Measurements from ENCODE around the gene PPM1H.

Gene PPM1H

GRCh38 chr12:62724285-62724684 is 210.7 kb downstream of the PPM1H start:
- Histone ChIP-seq H3K9ac (ENCODE audit: insufficient read length) (no peak overlapping the region), H3K27ac (no peak overlapping the region)

DNA sequence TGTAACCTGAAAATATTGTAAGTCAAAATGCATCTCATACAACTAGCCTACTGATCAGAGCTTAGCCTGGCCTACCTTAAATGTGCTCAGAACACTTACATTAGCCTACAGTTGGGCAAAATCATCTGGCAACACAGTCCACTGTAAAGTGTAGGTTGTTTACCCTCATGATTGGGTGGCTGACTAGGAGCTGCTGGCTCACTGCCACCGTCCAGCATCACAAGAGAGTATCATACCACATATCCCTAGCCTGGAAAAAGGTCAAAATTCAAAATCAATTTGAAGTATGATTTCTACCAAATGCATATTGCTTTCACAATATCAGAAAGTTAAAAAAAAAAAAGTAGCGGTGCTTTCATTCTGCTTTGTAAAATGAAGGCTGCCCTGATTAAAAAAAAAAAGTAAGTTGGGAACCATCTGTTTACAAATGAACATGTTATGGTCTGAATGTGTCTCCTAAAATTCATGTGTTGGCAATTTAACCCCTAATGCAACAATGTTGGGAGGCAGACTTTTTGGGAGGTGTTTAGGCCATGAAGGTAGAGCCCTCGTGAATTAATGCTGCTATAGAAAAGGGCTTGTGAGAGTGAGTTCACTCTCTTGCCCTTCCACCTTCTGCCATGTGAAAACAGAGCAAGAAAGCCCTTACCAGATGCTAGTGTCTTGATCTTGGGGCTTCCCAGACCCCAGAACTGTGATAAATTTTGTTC is 211.8 kb downstream of the PPM1H start:
- no peak overlapping the region for H3K9ac ChIP-seq (ENCODE audit: insufficient read length)
- DNase-seq (ENCODE audit: low read depth, low spot score): no peak
- H3K4me3 ChIP-seq: no peak overlapping the region
- no peaks in the 10 kb centered on the region for H3K36me3 ChIP-seq (ENCODE audit: insufficient read depth, low read length)
- no peaks in the 10 kb centered on the region for H3K9me3 ChIP-seq (ENCODE audit: low read depth, low read length)
- H3K27ac ChIP-seq: no peak overlapping the region
- TF ChIP-seq POLR2AphosphoS5 (IDR thresholded peaks at IDR 0.05; ENCODE audit: borderline replicate concordance, low read depth, low read length) (no peak), EZH2 (IDR thresholded peaks at IDR 0.05) (no peak), FOXP2 (optimal IDR thresholded peaks at IDR 0.05; ENCODE audit: control extremely low read depth, extremely low read length, insufficient read depth) (no peak)

More at GRCh38 chr12:62724285-62724684, 210.7 kb downstream of the PPM1H start:
- H3K36me3 ChIP-seq (ENCODE audit: insufficient read depth, low read length): no peaks in the 10 kb centered on the region
- no peak for DNase-seq (ENCODE audit: low read depth, low spot score)
- H3K9me3 ChIP-seq (ENCODE audit: low read depth, low read length): no peaks in the 10 kb centered on the region
- TF ChIP-seq FOXP2 (optimal IDR thresholded peaks at IDR 0.05; ENCODE audit: control extremely low read depth, extremely low read length, insufficient read depth): no peak
- TF ChIP-seq POLR2AphosphoS5 (IDR thresholded peaks at IDR 0.05; ENCODE audit: borderline replicate concordance, low read depth, low read length): no peak
- no peak for TF ChIP-seq EZH2 (IDR thresholded peaks at IDR 0.05)
- no peak overlapping the region for H3K4me3 ChIP-seq

- H3K36me3 ChIP-seq (ENCODE audit: insufficient read depth, low read length): no peaks in the 10 kb centered on the region
- H3K9ac ChIP-seq (ENCODE audit: insufficient read length): no peak overlapping the region
- TF ChIP-seq FOXP2 (optimal IDR thresholded peaks at IDR 0.05; ENCODE audit: control extremely low read depth, extremely low read length, insufficient read depth): no peak
- TF ChIP-seq POLR2AphosphoS5 (IDR thresholded peaks at IDR 0.05; ENCODE audit: borderline replicate concordance, low read depth, low read length): no peak
- no peak for TF ChIP-seq EZH2 (IDR thresholded peaks at IDR 0.05)
- no peaks in the 10 kb centered on the region for H3K9me3 ChIP-seq (ENCODE audit: low read depth, low read length)
- no peak overlapping the region for H3K4me3 ChIP-seq
- no peak overlapping the region for H3K27ac ChIP-seq
- DNase-seq (ENCODE audit: low read depth, low spot score): no peak
Measured at GRCh38 chr12:62720661-62721330, 214.2 kb downstream of the PPM1H start.

- H3K27ac ChIP-seq: no peak overlapping the region
- no peak overlapping the region for H3K9ac ChIP-seq (ENCODE audit: insufficient read length)
- no peak for DNase-seq (ENCODE audit: low read depth, low spot score)
- H3K9me3 ChIP-seq (ENCODE audit: low read depth, low read length): no peaks in the 10 kb centered on the region
- no peak overlapping the region for H3K4me3 ChIP-seq
- H3K36me3 ChIP-seq (ENCODE audit: insufficient read depth, low read length): no peaks in the 10 kb centered on the region
- no peak for TF ChIP-seq FOXP2 (optimal IDR thresholded peaks at IDR 0.05; ENCODE audit: control extremely low read depth, extremely low read length, insufficient read depth)
- no peak for TF ChIP-seq EZH2 (IDR thresholded peaks at IDR 0.05)
- TF ChIP-seq POLR2AphosphoS5 (IDR thresholded peaks at IDR 0.05; ENCODE audit: borderline replicate concordance, low read depth, low read length): no peak
Measured at GRCh38 chr12:62720025-62720424, 214.9 kb downstream of the PPM1H start.

- Histone ChIP-seq H3K9me3 (ENCODE audit: low read depth, low read length) (no peaks in the 10 kb centered on the region), H3K4me3 (no peak overlapping the region), H3K9ac (ENCODE audit: insufficient read length) (no peak overlapping the region), H3K27ac (no peak overlapping the region), H3K36me3 (ENCODE audit: insufficient read depth, low read length) (no peaks in the 10 kb centered on the region)
- no peak for DNase-seq (ENCODE audit: low read depth, low spot score)
- TF ChIP-seq EZH2 (IDR thresholded peaks at IDR 0.05) (no peak), POLR2AphosphoS5 (IDR thresholded peaks at IDR 0.05; ENCODE audit: borderline replicate concordance, low read depth, low read length) (no peak), FOXP2 (optimal IDR thresholded peaks at IDR 0.05; ENCODE audit: control extremely low read depth, extremely low read length, insufficient read depth) (no peak)
Measured at GRCh38 chr12:62718762-62719426, 216.1 kb downstream of the PPM1H start.

DNA sequence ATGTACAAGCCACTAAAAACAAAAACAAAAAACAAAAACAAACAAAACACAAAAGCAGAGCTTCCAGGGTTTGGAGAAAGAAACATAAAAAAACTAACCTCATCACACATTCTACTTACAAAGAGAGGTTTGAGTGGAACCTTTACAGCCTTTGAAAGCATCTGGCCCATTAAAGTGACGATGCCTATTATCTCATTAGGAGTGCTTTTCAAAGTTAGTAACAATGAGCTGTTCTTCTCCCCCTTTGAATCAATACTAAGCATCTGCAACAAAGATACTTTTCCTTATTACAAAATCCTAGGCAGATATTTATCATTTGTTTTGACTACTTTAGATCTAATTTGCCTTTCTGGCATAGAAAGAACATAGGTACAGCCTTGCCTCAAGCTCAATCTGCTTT is 217.3 kb downstream of the PPM1H start:
- DNase-seq (ENCODE audit: low read depth, low spot score): no peak
- no peaks in the 10 kb centered on the region for H3K9me3 ChIP-seq (ENCODE audit: low read depth, low read length)
- H3K27ac ChIP-seq: no peak overlapping the region
- H3K4me3 ChIP-seq: no peak overlapping the region
- H3K36me3 ChIP-seq (ENCODE audit: insufficient read depth, low read length): no peaks in the 10 kb centered on the region
- TF ChIP-seq EZH2 (IDR thresholded peaks at IDR 0.05): no peak
- TF ChIP-seq POLR2AphosphoS5 (IDR thresholded peaks at IDR 0.05; ENCODE audit: borderline replicate concordance, low read depth, low read length): no peak
- TF ChIP-seq FOXP2 (optimal IDR thresholded peaks at IDR 0.05; ENCODE audit: control extremely low read depth, extremely low read length, insufficient read depth): no peak
- no peak overlapping the region for H3K9ac ChIP-seq (ENCODE audit: insufficient read length)

- no peak for TF ChIP-seq FOXP2 (optimal IDR thresholded peaks at IDR 0.05; ENCODE audit: control extremely low read depth, extremely low read length, insufficient read depth)
- TF ChIP-seq POLR2AphosphoS5 (IDR thresholded peaks at IDR 0.05; ENCODE audit: borderline replicate concordance, low read depth, low read length): no peak
- TF ChIP-seq EZH2 (IDR thresholded peaks at IDR 0.05): no peak
- Histone ChIP-seq H3K9ac (ENCODE audit: insufficient read length) (no peak overlapping the region), H3K4me3 (no peak overlapping the region), H3K9me3 (ENCODE audit: low read depth, low read length) (no peaks in the 10 kb centered on the region), H3K36me3 (ENCODE audit: insufficient read depth, low read length) (no peaks in the 10 kb centered on the region), H3K27ac (no peak overlapping the region)
- no peak for DNase-seq (ENCODE audit: low read depth, low spot score)
Measured at GRCh38 chr12:62716866-62717525, 218.0 kb downstream of the PPM1H start.

- no peak overlapping the region for H3K9ac ChIP-seq (ENCODE audit: insufficient read length)
- TF ChIP-seq FOXP2 (optimal IDR thresholded peaks at IDR 0.05; ENCODE audit: control extremely low read depth, extremely low read length, insufficient read depth): no peak
- no peak for TF ChIP-seq EZH2 (IDR thresholded peaks at IDR 0.05)
- TF ChIP-seq POLR2AphosphoS5 (IDR thresholded peaks at IDR 0.05; ENCODE audit: borderline replicate concordance, low read depth, low read length): no peak
- H3K27ac ChIP-seq: no peak overlapping the region
- H3K36me3 ChIP-seq (ENCODE audit: insufficient read depth, low read length): no peaks in the 10 kb centered on the region
- no peak for DNase-seq (ENCODE audit: low read depth, low spot score)
- H3K9me3 ChIP-seq (ENCODE audit: low read depth, low read length): no peaks in the 10 kb centered on the region
- H3K4me3 ChIP-seq: no peak overlapping the region
Measured at GRCh38 chr12:62716037-62716436, 218.9 kb downstream of the PPM1H start.

Measured in SK-N-MC (cell line).